Panc1 (cell line): ENCODE results near the gene EPHA3. TPM values are rescaled to one million over a fixed set of nuclear protein-coding genes. Genes with fewer than 3 reads are reported as not detected.
A peak's percentile ranks its signal among the peaks of the same experiment; 100 is the strongest.

ENCODE experiments used
- ATAC-seq: fragments of 200-7000 bp; cut with Tn5 transposase; 2 replicates; pipeline ENCODE4 v1.9.1; 2020; ENCODE audit warnings: mild to moderate bottlenecking, moderate library complexity
- BruUV-seq: library from RNA; stranded (reverse); fragments of 400-500 nt; replicated peaks from 2 replicates; lab custom pipeline; 2021; lab: Mats Ljungman, UMichigan
- CTCF ChIA-PET: fragments of 300-600 bp; sonication (Branson Sonifier 250); formaldehyde crosslinking; loops from one replicate; lab custom pipeline; 2022; ENCODE audit warnings: antibody characterized with exemption; lab: Charles Lee
- POLR2A ChIA-PET: fragments of 300-600 bp; sonication (Branson Sonifier 250); formaldehyde crosslinking; loops from one replicate; lab custom pipeline; 2022; ENCODE audit warnings: antibody characterized with exemption; lab: Charles Lee
- DNase-seq: peaks from one replicate; pipeline ENCODE4 v3.0.0-alpha.2; 2010; ENCODE audit warnings: low read depth, low spot score
- H3K27ac ChIP-seq: 2 replicates; pipeline ENCODE4 v1.5.1; 2011; ENCODE audit warnings: mild to moderate bottlenecking, low read length, inconsistent platforms
- H3K27me3 ChIP-seq: fragments of 200-500 bp; sonication (Bioruptor generic); 2 replicates; pipeline ENCODE4 v1.6.0; 2014; ENCODE audit warnings: low read length, inconsistent platforms; ENCODE audit not compliant: control insufficient read depth, insufficient read depth
- H3K36me3 ChIP-seq: fragments of 200-500 bp; sonication (Bioruptor generic); 2 replicates; pipeline ENCODE4 v1.5.1; 2014; ENCODE audit warnings: inconsistent platforms, mild to moderate bottlenecking, low read length, moderate library complexity; ENCODE audit not compliant: control insufficient read depth, insufficient read depth
- H3K4me1 ChIP-seq: 2 replicates; pipeline ENCODE4 v1.5.1; 2011; ENCODE audit warnings: inconsistent platforms, mild to moderate bottlenecking, low read length, moderate library complexity; ENCODE audit not compliant: control insufficient read depth, insufficient read depth
- H3K4me3 ChIP-seq, 2 experiments: 2 replicates each; pipeline ENCODE4 v1.5.1; 2011 to 2012; ENCODE audit warnings: low read depth in 2 of 2, low read length in 2 of 2, mild to moderate bottlenecking in 2 of 2, inconsistent platforms in 1 of 2, moderate library complexity in 1 of 2
- H3K9me3 ChIP-seq: fragments of 200-500 bp; sonication (Bioruptor generic); 2 replicates; pipeline ENCODE4 v1.5.1; 2014; ENCODE audit warnings: low read depth, mild to moderate bottlenecking, inconsistent platforms, low read length, moderate library complexity; ENCODE audit not compliant: control insufficient read depth, insufficient read depth
- CTCF ChIP-seq: fragments of 450-650 bp; IDR thresholded peaks from 2 replicates; pipeline ENCODE4 v1.5.1; 2017; ENCODE audit warnings: mild to moderate bottlenecking
- POLR2AphosphoS5 ChIP-seq: IDR thresholded peaks from 2 replicates; pipeline ENCODE4 v1.6.1; 2012; ENCODE audit warnings: mild to moderate bottlenecking, low read depth, low read length, moderate library complexity
- REST ChIP-seq, 2 experiments: IDR thresholded peaks; 2 replicates each; pipeline ENCODE4 v1.6.1; 2011 to 2012; ENCODE audit warnings: low read depth in 2 of 2, control low read depth in 1 of 2, low read length in 1 of 2, mild to moderate bottlenecking in 1 of 2, moderate library complexity in 1 of 2; ENCODE audit not compliant: insufficient read depth in 1 of 2
- SIN3A ChIP-seq: IDR thresholded peaks from 2 replicates; pipeline ENCODE4 v1.6.1; 2012; ENCODE audit warnings: low read depth, mild to moderate bottlenecking, low read length, moderate library complexity, borderline replicate concordance; ENCODE audit not compliant: insufficient read depth
- TCF7L2 ChIP-seq: IDR thresholded peaks from 2 replicates; pipeline ENCODE4 v1.6.1; 2011; ENCODE audit warnings: mild to moderate bottlenecking, low read depth, low read length, inconsistent platforms
- in situ Hi-C: cut with HindIII; loops from 2 replicates; pipeline ENCODE4 v1.10.0; 2016; ENCODE audit warnings: low sequenced_read_pairs, low pct_unique_long_range_greater_than_20kb
- intact Hi-C: fragments of 100-400 bp; cut with micrococcal nuclease; formaldehyde crosslinking; loops from one replicate; pipeline ENCODE4 v1.10.0; 2022; ENCODE audit not compliant: unreplicated experiment
- total RNA-seq: library from RNA; stranded (reverse); gene quantifications from one replicate; pipeline ENCODE4 v1.2.1, GENCODE V29; 2021; ENCODE audit not compliant: unreplicated experiment

Gene EPHA3
- total RNA-seq, 1 experiment from 2014 or later = 0.05 TPM

GRCh38 chr3:89314454-89315098 lies 207.2 kb downstream of the EPHA3 start:
- CTCF ChIA-PET = no interaction called here
- DNase-seq = no peak
- no TSS peak for BruUV-seq

GRCh38 chr3:89315750-89316470 lies 208.5 kb downstream of the EPHA3 start:
- H3K4me1 ChIP-seq = no peaks in the 10 kb centered on the region
- no peak overlapping the region for H3K27ac ChIP-seq
- in situ Hi-C loops = no loop called here
- POLR2A ChIA-PET = no interaction called here
- ATAC-seq = no peak
- CTCF ChIA-PET = no interaction called here
- no peaks in the 10 kb centered on the region for H3K36me3 ChIP-seq
- H3K4me3 ChIP-seq = no peak overlapping the region
- no TSS peak for BruUV-seq
- intact Hi-C loops = no loop called here
- DNase-seq = no peak
- H3K27me3 ChIP-seq = no peaks in the 10 kb centered on the region
- no peaks in the 10 kb centered on the region for H3K9me3 ChIP-seq
- TF ChIP-seq REST (IDR thresholded peaks at IDR 0.05; ENCODE audit: insufficient read depth in 1 of 2, low read depth in 2 of 2, low read length in 1 of 2) (no peak), POLR2AphosphoS5 (no peak), CTCF (no peak), TCF7L2 (no peak)

More at GRCh38 chr3:89314454-89315098, 207.2 kb downstream of the EPHA3 start:
- no peaks in the 10 kb centered on the region for H3K27me3 ChIP-seq
- in situ Hi-C loops (no loop called here), intact Hi-C loops (no loop called here)
- no peak overlapping the region for H3K27ac ChIP-seq
- no peaks in the 10 kb centered on the region for H3K36me3 ChIP-seq
- no peak overlapping the region for H3K4me3 ChIP-seq
- H3K4me1 ChIP-seq = no peaks in the 10 kb centered on the region
- POLR2A ChIA-PET = no interaction called here
- ATAC-seq = no peak
- no peaks in the 10 kb centered on the region for H3K9me3 ChIP-seq
- TF ChIP-seq CTCF (peak; percentile 21; the same call in 1 of the 2 replicates), SIN3A (no peak)
